K562 (cell line): ENCODE data around the gene PMEPA1.

Experiments
- FUS ChIP-seq: fragments of 200-400 bp; formaldehyde crosslinking; optimal IDR thresholded peaks from 2 replicates; pipeline ENCODE3; 2017; ENCODE audit warnings: low read depth, low read length
- KLF13 ChIP-seq: fragments of 450-650 bp; IDR thresholded peaks from 2 replicates; pipeline ENCODE4 v1.6.1; 2016; ENCODE audit warnings: missing genetic modification characterization, low read depth, mild to moderate bottlenecking, missing compliant biosample characterization, moderate library complexity, borderline replicate concordance
- SIX5 ChIP-seq, 2 experiments: IDR thresholded peaks; 2 replicates each; pipeline ENCODE4 v1.6.1; 2011; ENCODE audit warnings: low read length in 2 of 2, borderline replicate concordance in 1 of 2, low read depth in 1 of 2, mild to moderate bottlenecking in 1 of 2, moderate library complexity in 1 of 2; ENCODE audit not compliant: insufficient read depth in 1 of 2
- ZNF707 ChIP-seq: fragments of 250-450 bp; sonication (Bioruptor Pico); conservative IDR thresholded peaks from 2 replicates; pipeline ENCODE4 v1.8.0; 2022; ENCODE audit warnings: inconsistent platforms, mild to moderate bottlenecking, moderate library complexity
- TF ChIP-seq, protein P1 (sequence below), 2 experiments: fragments of 450-650 bp in 1 of 2; sonication (generic) in 1 of 2; formaldehyde crosslinking in 1 of 2; IDR thresholded peaks; 2 replicates each; pipeline versions ENCODE4 v1.7.1 to v1.9.0; 2016 to 2022; ENCODE audit warnings: inconsistent platforms in 1 of 2, mild to moderate bottlenecking in 1 of 2, missing genetic modification reagents in 1 of 2
- TF ChIP-seq, protein P2 (sequence below), 2 experiments: fragments of 200-800 bp in 1 of 2; sonication (Bioruptor generic) in 1 of 2; sonication (generic) in 1 of 2; formaldehyde crosslinking in 1 of 2; IDR thresholded peaks in 1 of 2; conservative IDR thresholded peaks in 1 of 2; 2 replicates each; pipeline versions ENCODE4 v1.5.0 to v1.6.1; 2016 to 2020; ENCODE audit warnings: missing compliant biosample characterization in 1 of 2, missing genetic modification characterization in 1 of 2, missing genetic modification reagents in 1 of 2
- TF ChIP-seq, protein P3 (sequence below): fragments of 450-650 bp; IDR thresholded peaks from 2 replicates; pipeline ENCODE4 v1.6.1; 2017; ENCODE audit warnings: antibody characterized with exemption, mild to moderate bottlenecking

- no peak for TF ChIP-seq FUS
- TF ChIP-seq, protein P1, sequence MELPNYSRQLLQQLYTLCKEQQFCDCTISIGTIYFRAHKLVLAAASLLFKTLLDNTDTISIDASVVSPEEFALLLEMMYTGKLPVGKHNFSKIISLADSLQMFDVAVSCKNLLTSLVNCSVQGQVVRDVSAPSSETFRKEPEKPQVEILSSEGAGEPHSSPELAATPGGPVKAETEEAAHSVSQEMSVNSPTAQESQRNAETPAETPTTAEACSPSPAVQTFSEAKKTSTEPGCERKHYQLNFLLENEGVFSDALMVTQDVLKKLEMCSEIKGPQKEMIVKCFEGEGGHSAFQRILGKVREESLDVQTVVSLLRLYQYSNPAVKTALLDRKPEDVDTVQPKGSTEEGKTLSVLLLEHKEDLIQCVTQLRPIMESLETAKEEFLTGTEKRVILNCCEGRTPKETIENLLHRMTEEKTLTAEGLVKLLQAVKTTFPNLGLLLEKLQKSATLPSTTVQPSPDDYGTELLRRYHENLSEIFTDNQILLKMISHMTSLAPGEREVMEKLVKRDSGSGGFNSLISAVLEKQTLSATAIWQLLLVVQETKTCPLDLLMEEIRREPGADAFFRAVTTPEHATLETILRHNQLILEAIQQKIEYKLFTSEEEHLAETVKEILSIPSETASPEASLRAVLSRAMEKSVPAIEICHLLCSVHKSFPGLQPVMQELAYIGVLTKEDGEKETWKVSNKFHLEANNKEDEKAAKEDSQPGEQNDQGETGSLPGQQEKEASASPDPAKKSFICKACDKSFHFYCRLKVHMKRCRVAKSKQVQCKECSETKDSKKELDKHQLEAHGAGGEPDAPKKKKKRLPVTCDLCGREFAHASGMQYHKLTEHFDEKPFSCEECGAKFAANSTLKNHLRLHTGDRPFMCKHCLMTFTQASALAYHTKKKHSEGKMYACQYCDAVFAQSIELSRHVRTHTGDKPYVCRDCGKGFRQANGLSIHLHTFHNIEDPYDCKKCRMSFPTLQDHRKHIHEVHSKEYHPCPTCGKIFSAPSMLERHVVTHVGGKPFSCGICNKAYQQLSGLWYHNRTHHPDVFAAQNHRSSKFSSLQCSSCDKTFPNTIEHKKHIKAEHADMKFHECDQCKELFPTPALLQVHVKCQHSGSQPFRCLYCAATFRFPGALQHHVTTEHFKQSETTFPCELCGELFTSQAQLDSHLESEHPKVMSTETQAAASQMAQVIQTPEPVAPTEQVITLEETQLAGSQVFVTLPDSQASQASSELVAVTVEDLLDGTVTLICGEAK (IDR thresholded peaks at IDR 0.05): no peak
- TF ChIP-seq, protein P1 (CRISPR knock-in tag; IDR thresholded peaks at IDR 0.05): no peak
- TF ChIP-seq, protein P2, sequence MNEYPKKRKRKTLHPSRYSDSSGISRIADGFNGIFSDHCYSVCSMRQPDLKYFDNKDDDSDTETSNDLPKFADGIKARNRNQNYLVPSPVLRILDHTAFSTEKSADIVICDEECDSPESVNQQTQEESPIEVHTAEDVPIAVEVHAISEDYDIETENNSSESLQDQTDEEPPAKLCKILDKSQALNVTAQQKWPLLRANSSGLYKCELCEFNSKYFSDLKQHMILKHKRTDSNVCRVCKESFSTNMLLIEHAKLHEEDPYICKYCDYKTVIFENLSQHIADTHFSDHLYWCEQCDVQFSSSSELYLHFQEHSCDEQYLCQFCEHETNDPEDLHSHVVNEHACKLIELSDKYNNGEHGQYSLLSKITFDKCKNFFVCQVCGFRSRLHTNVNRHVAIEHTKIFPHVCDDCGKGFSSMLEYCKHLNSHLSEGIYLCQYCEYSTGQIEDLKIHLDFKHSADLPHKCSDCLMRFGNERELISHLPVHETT (CRISPR knock-in tag; conservative IDR thresholded peaks at IDR 0.05 in 1 of 2, IDR thresholded peaks at IDR 0.05 in 1 of 2): no peak
- TF ChIP-seq, protein P3, sequence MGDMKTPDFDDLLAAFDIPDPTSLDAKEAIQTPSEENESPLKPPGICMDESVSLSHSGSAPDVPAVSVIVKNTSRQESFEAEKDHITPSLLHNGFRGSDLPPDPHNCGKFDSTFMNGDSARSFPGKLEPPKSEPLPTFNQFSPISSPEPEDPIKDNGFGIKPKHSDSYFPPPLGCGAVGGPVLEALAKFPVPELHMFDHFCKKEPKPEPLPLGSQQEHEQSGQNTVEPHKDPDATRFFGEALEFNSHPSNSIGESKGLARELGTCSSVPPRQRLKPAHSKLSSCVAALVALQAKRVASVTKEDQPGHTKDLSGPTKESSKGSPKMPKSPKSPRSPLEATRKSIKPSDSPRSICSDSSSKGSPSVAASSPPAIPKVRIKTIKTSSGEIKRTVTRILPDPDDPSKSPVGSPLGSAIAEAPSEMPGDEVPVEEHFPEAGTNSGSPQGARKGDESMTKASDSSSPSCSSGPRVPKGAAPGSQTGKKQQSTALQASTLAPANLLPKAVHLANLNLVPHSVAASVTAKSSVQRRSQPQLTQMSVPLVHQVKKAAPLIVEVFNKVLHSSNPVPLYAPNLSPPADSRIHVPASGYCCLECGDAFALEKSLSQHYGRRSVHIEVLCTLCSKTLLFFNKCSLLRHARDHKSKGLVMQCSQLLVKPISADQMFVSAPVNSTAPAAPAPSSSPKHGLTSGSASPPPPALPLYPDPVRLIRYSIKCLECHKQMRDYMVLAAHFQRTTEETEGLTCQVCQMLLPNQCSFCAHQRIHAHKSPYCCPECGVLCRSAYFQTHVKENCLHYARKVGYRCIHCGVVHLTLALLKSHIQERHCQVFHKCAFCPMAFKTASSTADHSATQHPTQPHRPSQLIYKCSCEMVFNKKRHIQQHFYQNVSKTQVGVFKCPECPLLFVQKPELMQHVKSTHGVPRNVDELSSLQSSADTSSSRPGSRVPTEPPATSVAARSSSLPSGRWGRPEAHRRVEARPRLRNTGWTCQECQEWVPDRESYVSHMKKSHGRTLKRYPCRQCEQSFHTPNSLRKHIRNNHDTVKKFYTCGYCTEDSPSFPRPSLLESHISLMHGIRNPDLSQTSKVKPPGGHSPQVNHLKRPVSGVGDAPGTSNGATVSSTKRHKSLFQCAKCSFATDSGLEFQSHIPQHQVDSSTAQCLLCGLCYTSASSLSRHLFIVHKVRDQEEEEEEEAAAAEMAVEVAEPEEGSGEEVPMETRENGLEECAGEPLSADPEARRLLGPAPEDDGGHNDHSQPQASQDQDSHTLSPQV: no peak
- TF ChIP-seq ZNF707 (CRISPR knock-in tag): no peak
- no peak for TF ChIP-seq KLF13 (tag)
- TF ChIP-seq SIX5 (IDR thresholded peaks at IDR 0.05; ENCODE audit: borderline replicate concordance in 1 of 2, insufficient read depth in 1 of 2, low read depth in 1 of 2, low read length in 2 of 2): no peak
Observed at GRCh38 chr20:57757767-57758166, 48.0 kb upstream of the PMEPA1 start.
